RWPE2 (cell line): ENCODE data around the gene ZCCHC7.

Source experiments
- ATAC-seq: fragments of 200-7000 bp; cut with Tn5 transposase; 3 replicates; pipeline ENCODE4 v1.9.1; 2021; ENCODE audit warnings: low read depth
- DNase-seq: peaks from one replicate; pipeline ENCODE4 v3.0.0-alpha.2; 2020; ENCODE audit warnings: low spot score
- H3K27ac ChIP-seq: fragments of 450-650 bp; 2 replicates; pipeline ENCODE4 v1.5.1; 2017; ENCODE audit warnings: mild to moderate bottlenecking; ENCODE audit not compliant: poor library complexity, severe bottlenecking
- H3K27me3 ChIP-seq: fragments of 250-450 bp; sonication (Bioruptor Pico); 2 replicates; pipeline ENCODE4 v1.5.1; 2021; ENCODE audit warnings: mild to moderate bottlenecking, moderate library complexity; ENCODE audit not compliant: insufficient read depth, poor library complexity, severe bottlenecking
- H3K36me3 ChIP-seq: fragments of 250-450 bp; sonication (Bioruptor Pico); 2 replicates; pipeline ENCODE4 v1.5.1; 2020; ENCODE audit warnings: low read depth, mild to moderate bottlenecking, moderate library complexity
- H3K4me1 ChIP-seq: fragments of 250-450 bp; sonication (Bioruptor Pico); 2 replicates; pipeline ENCODE4 v1.5.1; 2021; ENCODE audit warnings: mild to moderate bottlenecking, moderate library complexity; ENCODE audit not compliant: insufficient read depth, poor library complexity, severe bottlenecking
- H3K4me3 ChIP-seq: fragments of 250-450 bp; sonication (Bioruptor Pico); 2 replicates; pipeline ENCODE4 v1.5.1; 2021; ENCODE audit warnings: mild to moderate bottlenecking, moderate library complexity; ENCODE audit not compliant: severe bottlenecking
- H3K9me3 ChIP-seq: fragments of 250-450 bp; sonication (Bioruptor Pico); 2 replicates; pipeline ENCODE4 v1.5.1; 2021; ENCODE audit warnings: mild to moderate bottlenecking, moderate library complexity; ENCODE audit not compliant: severe bottlenecking
- CTCF ChIP-seq: fragments of 450-650 bp; IDR thresholded peaks from one replicate; pipeline ENCODE4 v1.5.1; 2017; ENCODE audit warnings: mild to moderate bottlenecking, moderate library complexity; ENCODE audit not compliant: poor library complexity, severe bottlenecking

Gene ZCCHC7

GRCh38 chr9:37206121-37206620 lies 85.8 kb downstream of the ZCCHC7 start:
- DNase-seq = no peak
- no peak for TF ChIP-seq CTCF

GRCh38 chr9:37209431-37210386 lies 89.3 kb downstream of the ZCCHC7 start:
- Histone ChIP-seq H3K9me3 (no peaks in the 10 kb centered on the region), H3K27me3 (no peaks in the 10 kb centered on the region), H3K4me1 (no peaks in the 10 kb centered on the region), H3K4me3 (no peak overlapping the region), H3K27ac (no peak overlapping the region), H3K36me3 (peaks cover 12% of the 10 kb centered on the region)
- DNase-seq (no peak), ATAC-seq (no peak)
- no peak for TF ChIP-seq CTCF

More at GRCh38 chr9:37206121-37206620, 85.8 kb downstream of the ZCCHC7 start:
- peaks cover 17% of the 10 kb centered on the region for H3K36me3 ChIP-seq
- ATAC-seq = no peak
- H3K4me3 ChIP-seq = no peak overlapping the region
- no peaks in the 10 kb centered on the region for H3K27me3 ChIP-seq
- no peak overlapping the region for H3K27ac ChIP-seq
- peaks cover 2% of the 10 kb centered on the region for H3K9me3 ChIP-seq
- no peaks in the 10 kb centered on the region for H3K4me1 ChIP-seq

GRCh38 chr9:37210737-37211523 lies 90.6 kb downstream of the ZCCHC7 start:
- no peak for DNase-seq
- peaks cover 12% of the 10 kb centered on the region for H3K36me3 ChIP-seq
- no peaks in the 10 kb centered on the region for H3K27me3 ChIP-seq
- H3K4me3 ChIP-seq = no peak overlapping the region
- peaks cover 5% of the 10 kb centered on the region for H3K4me1 ChIP-seq
- ATAC-seq = no peak
- no peak for TF ChIP-seq CTCF
- no peak overlapping the region for H3K27ac ChIP-seq
- H3K9me3 ChIP-seq = no peaks in the 10 kb centered on the region

- TF ChIP-seq CTCF = no peak
- DNase-seq (no peak), ATAC-seq (no peak)
- peaks cover 5% of the 10 kb centered on the region for H3K4me1 ChIP-seq
- peaks cover 12% of the 10 kb centered on the region for H3K36me3 ChIP-seq
- no peak overlapping the region for H3K27ac ChIP-seq
- H3K27me3 ChIP-seq = no peaks in the 10 kb centered on the region
- no peak overlapping the region for H3K4me3 ChIP-seq
- no peaks in the 10 kb centered on the region for H3K9me3 ChIP-seq
Observed at GRCh38 chr9:37212435-37212834, 92.1 kb downstream of the ZCCHC7 start.
